ENCODE data around the gene KIAA1755. TPM values are rescaled to one million over a fixed set of nuclear protein-coding genes. Genes with fewer than 3 reads are reported as not detected.

KIAA1755 gene
- total and polyA plus RNA-seq, 2 of the 4 experiments (the other 2 are of a cell fraction): 2.5 to 5.1 TPM

DNA sequence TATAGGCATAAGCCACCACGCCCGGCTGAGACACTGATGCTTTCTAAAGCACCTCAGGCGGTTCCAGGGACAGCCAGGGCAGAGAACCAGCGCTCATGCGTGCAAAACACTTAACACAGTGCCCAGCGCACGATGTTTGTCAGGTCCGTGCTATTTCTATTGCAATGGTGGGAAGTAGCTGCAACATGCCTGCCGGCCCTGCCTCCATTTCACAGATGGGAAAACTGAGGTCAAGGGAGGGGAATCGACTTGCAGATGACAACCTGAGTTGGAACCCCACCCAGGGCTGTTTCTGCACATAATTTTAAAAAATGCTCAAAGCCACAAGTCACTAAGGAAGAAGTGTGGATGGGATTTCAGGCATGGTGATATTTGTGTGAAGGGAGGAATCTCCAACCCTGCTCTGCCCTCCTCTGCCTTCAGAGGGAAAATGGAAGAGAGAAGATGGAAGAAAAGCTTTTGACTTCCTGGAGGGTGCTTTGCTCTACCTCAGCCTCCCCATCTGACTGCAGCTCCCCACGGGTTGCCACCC, 39.9 kb downstream of the KIAA1755 start:
- Histone ChIP-seq H4K5ac (ENCODE audit: low read depth, low read length) (peak overlapping the region; percentile 27; the same call in 1 of the 2 replicates), H3K4me3 (ENCODE audit: insufficient read depth, low read depth, low read length) (no peak overlapping the region), H4K8ac (ENCODE audit: low read depth in 2 of 2, low read length in 2 of 2) (peak overlapping the region in 1 of 2 experiments; percentile 52; a peak in 3 of 4 replicates), H3K9me1 (ENCODE audit: insufficient read depth, low read length) (peaks cover 18% of the 10 kb centered on the region; the same call in 1 of the 2 replicates), H3K4me1 (ENCODE audit: control insufficient read depth, insufficient read depth, low read length) (peaks cover 24% of the 10 kb centered on the region), H3K18ac (ENCODE audit: low read depth, low read length) (0 out of 2 replicates have a peak overlapping the region, but pooled peaks have one; percentile 7), H3K79me1 (ENCODE audit: low read depth in 1 of 2, low read length in 2 of 2) (peaks cover 0 to 35% of the 10 kb centered on the region in 2 experiments; a peak in 2 of 4 replicates), H2AK5ac (ENCODE audit: low read depth, low read length) (peak overlapping the region; percentile 89), H2AK9ac (replicated peaks; ENCODE audit: low read depth, low read length, poor library complexity) (peak overlapping the region; percentile 84), H3K4me2 (ENCODE audit: low read depth, low read length) (peak overlapping the region; percentile 68; the same call in 1 of the 2 replicates), H2BK120ac (ENCODE audit: low read depth, low read length) (peak overlapping the region; percentile 90), H3K23ac (ENCODE audit: low read depth, low read length) (peak overlapping the region; percentile 49), H3K9me3 (ENCODE audit: control insufficient read depth, insufficient read depth, low read length) (no peaks in the 10 kb centered on the region), H4K91ac (ENCODE audit: insufficient read depth, low read depth, low read length) (peak overlapping the region; percentile 78), H3K9ac (ENCODE audit: low read depth, low read length) (no peak overlapping the region), H3K27me3 (ENCODE audit: control insufficient read depth, insufficient read depth, low read length) (no peaks in the 10 kb centered on the region), H4K20me1 (ENCODE audit: insufficient read depth, low read length) (no peaks in the 10 kb centered on the region), H2BK5ac (ENCODE audit: low read depth, low read length, poor library complexity, severe bottlenecking) (no peak overlapping the region), H3K56ac (ENCODE audit: extremely low read depth, insufficient read depth, low read length) (no peak overlapping the region), H3K14ac (replicated peaks; ENCODE audit: low read depth, low read length) (peak overlapping the region; percentile 75), H2AFZ (replicated peaks; ENCODE audit: low read length, poor library complexity) (peak overlapping the region; percentile 86), H2BK20ac (ENCODE audit: low read depth, low read length) (peak overlapping the region; percentile 77; the same call in 1 of the 2 replicates), H2BK15ac (ENCODE audit: low read depth, low read length) (peak overlapping the region; percentile 74; the same call in 2 of the 3 replicates), H3K27ac (ENCODE audit: insufficient read depth, low read length) (no peak overlapping the region), H3K4ac (ENCODE audit: low read depth, low read length) (peak overlapping the region; percentile 89), H3K36me3 (ENCODE audit: control insufficient read depth, insufficient read depth, low read length) (no peaks in the 10 kb centered on the region)
- DNase-seq (peak; percentile 37), ATAC-seq (ENCODE audit: low read depth) (no peak)
- in situ Hi-C loops (cut with MboI; ENCODE audit: low sequenced_read_pairs): loop anchor here (5.0 to 10.0 kb wide), 2 partner anchors 163 to 656 kb away; no protein-coding TSS in a partner anchor
- dilution Hi-C loops (cut with HindIII; ENCODE audit: low sequenced_read_pairs, unreplicated experiment): no loop called here
- TF ChIP-seq MAFK (IDR thresholded peaks at IDR 0.05; ENCODE audit: low read depth, low read length) (no peak), MAZ (IDR thresholded peaks at IDR 0.05; ENCODE audit: borderline replicate concordance, low read depth, low read length) (no peak), CEBPB (IDR thresholded peaks at IDR 0.05; ENCODE audit: low read depth, low read length) (no peak), RCOR1 (IDR thresholded peaks at IDR 0.05; ENCODE audit: insufficient replicate concordance, low read length) (no peak), POLR2A (IDR thresholded peaks at IDR 0.05; ENCODE audit: low read depth, low read length) (no peak), SMC3 (IDR thresholded peaks at IDR 0.05; ENCODE audit: low read depth, low read length) (no peak), BHLHE40 (IDR thresholded peaks at IDR 0.05; ENCODE audit: low read depth, low read length) (no peak), NFE2L2 (IDR thresholded peaks at IDR 0.05; ENCODE audit: low read depth, low read length) (no peak), CHD1 (IDR thresholded peaks at IDR 0.05; ENCODE audit: low read depth, low read length) (no peak), RFX5 (IDR thresholded peaks at IDR 0.05; ENCODE audit: low read depth, low read length) (no peak), RAD21 (IDR thresholded peaks at IDR 0.05; ENCODE audit: low read length) (no peak)
- TF ChIP-seq, protein P1, sequence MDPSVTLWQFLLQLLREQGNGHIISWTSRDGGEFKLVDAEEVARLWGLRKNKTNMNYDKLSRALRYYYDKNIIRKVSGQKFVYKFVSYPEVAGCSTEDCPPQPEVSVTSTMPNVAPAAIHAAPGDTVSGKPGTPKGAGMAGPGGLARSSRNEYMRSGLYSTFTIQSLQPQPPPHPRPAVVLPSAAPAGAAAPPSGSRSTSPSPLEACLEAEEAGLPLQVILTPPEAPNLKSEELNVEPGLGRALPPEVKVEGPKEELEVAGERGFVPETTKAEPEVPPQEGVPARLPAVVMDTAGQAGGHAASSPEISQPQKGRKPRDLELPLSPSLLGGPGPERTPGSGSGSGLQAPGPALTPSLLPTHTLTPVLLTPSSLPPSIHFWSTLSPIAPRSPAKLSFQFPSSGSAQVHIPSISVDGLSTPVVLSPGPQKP (IDR thresholded peaks at IDR 0.05; ENCODE audit: borderline replicate concordance, low read depth, low read length): no peak
- TF ChIP-seq, protein P2, sequence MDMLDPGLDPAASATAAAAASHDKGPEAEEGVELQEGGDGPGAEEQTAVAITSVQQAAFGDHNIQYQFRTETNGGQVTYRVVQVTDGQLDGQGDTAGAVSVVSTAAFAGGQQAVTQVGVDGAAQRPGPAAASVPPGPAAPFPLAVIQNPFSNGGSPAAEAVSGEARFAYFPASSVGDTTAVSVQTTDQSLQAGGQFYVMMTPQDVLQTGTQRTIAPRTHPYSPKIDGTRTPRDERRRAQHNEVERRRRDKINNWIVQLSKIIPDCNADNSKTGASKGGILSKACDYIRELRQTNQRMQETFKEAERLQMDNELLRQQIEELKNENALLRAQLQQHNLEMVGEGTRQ (IDR thresholded peaks at IDR 0.05; ENCODE audit: low read depth, low read length): no peak
- 85% methylated on average over 7 of the region's 11 CpGs; no CpG with 5 or more reads in 1 of the 2 experiments for WGBS, 2 experiments (ENCODE audit: extremely low coverage in 2 of 2, insufficient read length in 1 of 2)
- ChIA-PET POLR2A (ENCODE audit: unreplicated experiment) (interaction anchor here (0.7 kb wide), 1 partner anchor 586 kb away, joined by 16 read pairs; no protein-coding TSS in a partner anchor), CTCF (interaction anchor here (1.2 to 4.0 kb wide), 16 partner anchors 9 to 656 kb away, joined by 3 to 27 read pairs (median 5); partner anchors contain the start of gene TGM2)
- intact Hi-C loops (cut with micrococcal nuclease): loop anchor here (1.0 to 2.0 kb wide), 4 partner anchors 53 to 318 kb away; partner anchors contain the start of gene VSTM2L
- BruUV-seq (replicated peaks): no TSS peak

Measured in IMR-90 (cell line).